Progenitor cell of endocrine pancreas (in vitro differentiated cells): ENCODE results near the gene CAPN11. TPM values are rescaled to one million over a fixed set of nuclear protein-coding genes. Genes with fewer than 3 reads are reported as not detected.
"Not testable (repeated sequence)": the region's sequence is repeated elsewhere in the genome, so short reads cannot be mapped to it uniquely, and the experiment has no call there.

Experiments
- DNase-seq: peaks from one replicate; pipeline ENCODE4 v3.0.0; 2021; ENCODE audit warnings: low spot score; ENCODE audit not compliant: unreplicated experiment
- H3K27ac Mint-ChIP-seq: 2 replicates; pipeline ENCODE4 v1.8.0; 2021; ENCODE audit warnings: mild to moderate bottlenecking, moderate library complexity, mixed read lengths
- H3K27me3 Mint-ChIP-seq: 2 replicates; pipeline ENCODE4 v1.8.0; 2021; ENCODE audit warnings: mixed read lengths
- H3K36me3 Mint-ChIP-seq: 2 replicates; pipeline ENCODE4 v1.8.0; 2022; ENCODE audit warnings: mixed read lengths; ENCODE audit not compliant: insufficient read depth
- H3K4me1 Mint-ChIP-seq: 2 replicates; pipeline ENCODE4 v1.8.0; 2021; ENCODE audit warnings: low read depth, mixed read lengths
- H3K4me3 Mint-ChIP-seq: 2 replicates; pipeline ENCODE4 v1.8.0; 2021; ENCODE audit warnings: low read depth, mild to moderate bottlenecking, moderate library complexity, mixed read lengths
- H3K9me3 Mint-ChIP-seq: 2 replicates; pipeline ENCODE4 v1.8.0; 2021; ENCODE audit warnings: low read depth, mixed read lengths
- total RNA-seq: library from RNA; stranded (reverse); gene quantifications from 2 replicates; pipeline ENCODE4 v1.2.1, GENCODE V29; 2021
- TF ChIP-seq, protein P1 (sequence below): fragments of 200-600 bp; sonication (generic); IDR thresholded peaks from one replicate; pipeline ENCODE4 v1.5.0; 2021; ENCODE audit warnings: antibody characterized with exemption, mild to moderate bottlenecking; ENCODE audit not compliant: unreplicated experiment

Gene CAPN11
- total RNA-seq, 1 donor from 2014 or later = not detected

DNA sequence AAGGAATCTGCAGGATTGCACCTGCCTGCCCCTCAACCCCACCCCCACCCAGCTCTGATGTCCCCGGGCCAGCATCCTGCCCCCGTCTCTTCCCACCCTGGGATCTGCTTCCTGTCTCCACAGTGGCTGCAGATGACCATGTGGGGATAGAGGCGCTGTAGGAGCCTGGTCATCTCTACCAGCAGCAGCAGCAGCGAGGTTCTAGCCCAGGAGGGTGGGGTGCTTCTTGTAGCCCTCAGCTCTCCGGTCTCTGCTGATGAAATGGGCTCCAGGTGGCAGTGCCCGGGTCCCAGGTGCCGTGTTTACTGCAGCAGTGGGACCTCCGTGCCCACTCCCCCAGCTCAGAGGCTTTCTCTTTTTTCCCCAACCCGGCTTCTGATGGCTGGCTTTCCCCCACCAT lies 25.2 kb downstream of the CAPN11 start:
- Mint-ChIP-seq H3K27me3 (peaks cover 11% of the 10 kb centered on the region), H3K4me3 (no peak overlapping the region), H3K9me3 (no peaks in the 10 kb centered on the region), H3K27ac (no peak overlapping the region), H3K4me1 (peaks cover 8% of the 10 kb centered on the region), H3K36me3 (no peaks in the 10 kb centered on the region)
- TF ChIP-seq, protein P1, sequence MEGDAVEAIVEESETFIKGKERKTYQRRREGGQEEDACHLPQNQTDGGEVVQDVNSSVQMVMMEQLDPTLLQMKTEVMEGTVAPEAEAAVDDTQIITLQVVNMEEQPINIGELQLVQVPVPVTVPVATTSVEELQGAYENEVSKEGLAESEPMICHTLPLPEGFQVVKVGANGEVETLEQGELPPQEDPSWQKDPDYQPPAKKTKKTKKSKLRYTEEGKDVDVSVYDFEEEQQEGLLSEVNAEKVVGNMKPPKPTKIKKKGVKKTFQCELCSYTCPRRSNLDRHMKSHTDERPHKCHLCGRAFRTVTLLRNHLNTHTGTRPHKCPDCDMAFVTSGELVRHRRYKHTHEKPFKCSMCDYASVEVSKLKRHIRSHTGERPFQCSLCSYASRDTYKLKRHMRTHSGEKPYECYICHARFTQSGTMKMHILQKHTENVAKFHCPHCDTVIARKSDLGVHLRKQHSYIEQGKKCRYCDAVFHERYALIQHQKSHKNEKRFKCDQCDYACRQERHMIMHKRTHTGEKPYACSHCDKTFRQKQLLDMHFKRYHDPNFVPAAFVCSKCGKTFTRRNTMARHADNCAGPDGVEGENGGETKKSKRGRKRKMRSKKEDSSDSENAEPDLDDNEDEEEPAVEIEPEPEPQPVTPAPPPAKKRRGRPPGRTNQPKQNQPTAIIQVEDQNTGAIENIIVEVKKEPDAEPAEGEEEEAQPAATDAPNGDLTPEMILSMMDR = no peak
- DNase-seq = no peak

DNA sequence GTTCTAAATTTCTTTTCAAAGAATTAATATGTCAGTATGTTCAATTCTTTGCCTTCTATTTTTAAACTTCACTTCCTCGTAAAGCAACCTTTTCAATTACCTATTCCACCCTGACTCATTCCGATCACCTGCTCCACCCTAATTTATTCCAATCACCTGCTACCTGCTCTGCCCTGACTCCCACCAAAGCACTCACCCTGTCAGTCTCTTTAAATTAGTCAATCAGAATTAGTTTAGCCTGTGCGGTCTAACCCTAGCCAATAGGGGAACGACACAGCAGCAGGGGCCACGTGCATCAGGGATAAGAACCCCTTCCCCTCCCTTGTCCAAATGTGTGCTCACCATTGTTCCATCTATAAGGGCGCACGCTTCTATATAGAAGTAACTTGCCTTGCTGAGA lies 26.7 kb downstream of the CAPN11 start:
- H3K4me1 Mint-ChIP-seq, H3K4me3 Mint-ChIP-seq, DNase-seq, H3K9me3 Mint-ChIP-seq, H3K36me3 Mint-ChIP-seq, H3K27ac Mint-ChIP-seq: not testable (repeated sequence)
- H3K27me3 Mint-ChIP-seq = peaks cover 11% of the 10 kb centered on the region

DNA sequence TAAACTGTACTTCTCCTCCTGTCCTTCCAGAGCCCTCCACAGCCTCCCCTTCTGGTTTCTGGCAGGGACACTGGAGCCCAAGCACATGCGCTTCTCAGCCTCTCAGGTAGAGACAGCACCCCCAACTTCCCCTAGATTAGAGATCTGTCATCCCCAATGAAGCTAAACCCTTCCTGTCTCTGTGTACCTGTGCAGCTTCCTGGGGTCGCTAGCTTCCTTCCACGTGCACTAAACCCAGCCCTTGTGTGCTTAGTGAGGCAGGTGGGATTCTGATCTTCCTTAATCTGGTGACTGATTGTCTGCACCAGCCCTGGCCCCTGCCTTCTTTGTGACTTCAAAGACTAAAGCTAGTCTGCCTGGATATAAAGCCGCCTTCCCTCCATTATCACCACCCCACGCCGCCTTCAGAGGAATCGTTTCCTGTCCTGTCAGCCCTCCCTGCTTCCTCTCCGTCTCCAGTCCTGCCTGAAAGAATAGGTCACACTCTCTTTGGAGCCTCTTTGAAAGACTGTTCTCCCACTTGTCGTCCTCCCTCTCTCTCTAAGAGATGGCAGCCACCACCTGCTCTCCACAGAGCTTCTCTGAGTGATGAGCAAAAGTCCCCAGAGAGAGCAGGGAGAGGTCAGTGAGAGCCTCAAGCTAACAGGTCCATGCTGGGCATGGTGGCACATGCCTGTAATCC lies 27.5 kb downstream of the CAPN11 start:
- Mint-ChIP-seq H3K27ac (no peak overlapping the region), H3K4me3 (no peak overlapping the region), H3K9me3 (no peaks in the 10 kb centered on the region), H3K4me1 (peaks cover 8% of the 10 kb centered on the region), H3K27me3 (peaks cover 11% of the 10 kb centered on the region), H3K36me3 (no peaks in the 10 kb centered on the region)
- TF ChIP-seq, protein P1 = no peak
- no peak for DNase-seq

DNA sequence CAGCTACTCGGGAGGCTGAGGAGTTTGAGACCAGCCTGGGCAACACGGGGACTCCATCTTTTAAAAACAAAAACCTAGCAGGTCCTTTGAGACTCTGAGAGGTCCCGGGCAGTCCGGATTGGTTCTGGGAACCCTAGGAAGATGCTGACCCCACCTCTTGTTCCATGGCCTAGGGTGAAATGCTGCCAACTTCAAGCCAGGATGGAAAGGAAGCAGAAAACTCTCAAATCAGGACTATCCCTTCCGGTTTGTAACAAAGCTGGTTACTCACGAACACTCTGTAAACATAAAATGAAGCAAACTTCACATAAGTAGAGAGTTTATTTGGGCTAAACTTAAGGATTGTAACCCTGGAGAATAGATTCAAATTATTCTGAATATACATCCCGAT lies 28.0 kb downstream of the CAPN11 start:
- peaks cover 8% of the 10 kb centered on the region for H3K4me1 Mint-ChIP-seq
- TF ChIP-seq, protein P1 = no peak
- H3K9me3 Mint-ChIP-seq = no peaks in the 10 kb centered on the region
- H3K27me3 Mint-ChIP-seq = peaks cover 11% of the 10 kb centered on the region
- H3K36me3 Mint-ChIP-seq = no peaks in the 10 kb centered on the region
- no peak for DNase-seq
- H3K4me3 Mint-ChIP-seq = no peak overlapping the region
- no peak overlapping the region for H3K27ac Mint-ChIP-seq

DNA sequence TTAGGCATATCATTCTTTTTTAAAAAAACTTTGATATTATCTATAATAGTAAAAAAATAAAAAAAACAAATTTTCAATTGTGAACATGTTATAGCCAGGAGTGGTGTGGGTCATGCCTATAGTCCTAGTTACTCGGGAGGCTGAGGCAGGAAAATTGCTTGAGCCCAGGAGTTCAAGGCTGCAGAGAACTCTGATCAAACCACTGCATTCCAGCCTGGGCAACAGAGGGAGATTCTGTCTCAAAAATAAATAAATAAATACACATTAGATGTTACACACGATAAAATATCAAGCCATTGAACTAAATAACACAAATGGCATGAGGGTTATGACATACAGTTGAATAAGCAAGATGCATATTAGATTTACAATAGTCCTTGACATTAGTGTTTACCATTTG lies 30.2 kb downstream of the CAPN11 start:
- TF ChIP-seq, protein P1 = no peak
- Mint-ChIP-seq H3K36me3 (no peaks in the 10 kb centered on the region), H3K4me1 (peaks cover 14% of the 10 kb centered on the region), H3K9me3 (no peaks in the 10 kb centered on the region), H3K4me3 (no peak overlapping the region), H3K27ac (no peak overlapping the region), H3K27me3 (peaks cover 11% of the 10 kb centered on the region)
- no peak for DNase-seq

DNA sequence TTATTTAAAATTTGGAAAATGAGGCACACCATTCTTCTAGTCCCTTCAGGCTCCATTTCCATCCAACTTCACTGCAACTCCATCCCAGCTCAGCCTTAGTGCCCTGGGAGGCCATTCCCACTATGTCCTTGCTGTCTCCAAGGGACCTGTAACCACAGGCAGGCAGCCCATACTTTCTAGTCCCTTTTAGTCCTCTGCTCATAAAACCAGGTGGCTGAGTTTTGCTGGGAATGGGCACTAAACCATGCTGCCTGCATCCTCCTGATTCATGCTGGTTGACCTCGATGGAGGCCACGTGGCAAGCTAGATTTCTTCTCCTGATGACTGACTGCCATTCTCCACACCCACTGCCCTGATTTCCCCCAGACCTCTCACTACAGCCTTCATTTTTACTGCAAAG lies 30.6 kb downstream of the CAPN11 start:
- H3K4me1 Mint-ChIP-seq = peaks cover 14% of the 10 kb centered on the region
- no peaks in the 10 kb centered on the region for H3K36me3 Mint-ChIP-seq
- peaks cover 11% of the 10 kb centered on the region for H3K27me3 Mint-ChIP-seq
- H3K9me3 Mint-ChIP-seq = no peaks in the 10 kb centered on the region
- no peak overlapping the region for H3K4me3 Mint-ChIP-seq
- no peak overlapping the region for H3K27ac Mint-ChIP-seq
- no peak for DNase-seq
- TF ChIP-seq, protein P1 = no peak
